GM19455 (cell line): ENCODE results near the gene YJEFN3.

ENCODE experiments used
- ATAC-seq: cut with Tn5 transposase; IDR thresholded peaks from one replicate; pipeline ENCODE4 v1.9.1; 2021; ENCODE audit not compliant: unreplicated experiment

Gene YJEFN3

GRCh38 chr19:19579533-19580361 lies 51.0 kb downstream of the YJEFN3 start:
- no peak for ATAC-seq

- ATAC-seq = no peak
Measured at GRCh38 chr19:19580418-19580817, 51.7 kb downstream of the YJEFN3 start.

- ATAC-seq = no peak
Measured at GRCh38 chr19:19581391-19581790, 52.7 kb downstream of the YJEFN3 start.

- ATAC-seq = no peak
Measured at GRCh38 chr19:19582471-19582870, 53.8 kb downstream of the YJEFN3 start.

- ATAC-seq = no peak
Measured at GRCh38 chr19:19584356-19584755, 55.6 kb downstream of the YJEFN3 start.
